Measurements from ENCODE around the gene POMT1.
"Not testable (repeated sequence)": the region's sequence is repeated elsewhere in the genome, so short reads cannot be mapped to it uniquely, and the experiment has no call there.

Gene POMT1

DNA sequence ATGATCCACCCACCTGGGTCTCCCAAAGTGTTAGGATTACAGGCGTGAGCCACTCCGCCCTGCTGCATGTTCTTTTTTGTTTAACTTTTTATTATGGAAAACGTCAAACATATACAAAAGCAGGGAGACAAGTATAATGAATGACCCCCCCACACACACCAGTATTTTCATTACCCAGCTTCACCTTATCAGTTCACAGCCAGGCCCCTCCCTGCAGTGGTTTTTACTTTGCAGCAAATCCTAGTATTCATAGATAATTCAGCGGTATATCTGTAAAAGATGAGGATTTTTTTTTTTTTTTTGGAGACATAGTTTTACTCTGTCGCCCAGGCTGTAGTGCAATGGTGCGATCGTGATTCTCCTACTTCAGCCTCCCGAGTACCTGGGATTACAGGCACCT is 2.3 kb downstream of the POMT1 start:
- TF ChIP-seq, protein P1, sequence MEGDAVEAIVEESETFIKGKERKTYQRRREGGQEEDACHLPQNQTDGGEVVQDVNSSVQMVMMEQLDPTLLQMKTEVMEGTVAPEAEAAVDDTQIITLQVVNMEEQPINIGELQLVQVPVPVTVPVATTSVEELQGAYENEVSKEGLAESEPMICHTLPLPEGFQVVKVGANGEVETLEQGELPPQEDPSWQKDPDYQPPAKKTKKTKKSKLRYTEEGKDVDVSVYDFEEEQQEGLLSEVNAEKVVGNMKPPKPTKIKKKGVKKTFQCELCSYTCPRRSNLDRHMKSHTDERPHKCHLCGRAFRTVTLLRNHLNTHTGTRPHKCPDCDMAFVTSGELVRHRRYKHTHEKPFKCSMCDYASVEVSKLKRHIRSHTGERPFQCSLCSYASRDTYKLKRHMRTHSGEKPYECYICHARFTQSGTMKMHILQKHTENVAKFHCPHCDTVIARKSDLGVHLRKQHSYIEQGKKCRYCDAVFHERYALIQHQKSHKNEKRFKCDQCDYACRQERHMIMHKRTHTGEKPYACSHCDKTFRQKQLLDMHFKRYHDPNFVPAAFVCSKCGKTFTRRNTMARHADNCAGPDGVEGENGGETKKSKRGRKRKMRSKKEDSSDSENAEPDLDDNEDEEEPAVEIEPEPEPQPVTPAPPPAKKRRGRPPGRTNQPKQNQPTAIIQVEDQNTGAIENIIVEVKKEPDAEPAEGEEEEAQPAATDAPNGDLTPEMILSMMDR (IDR thresholded peaks at IDR 0.05; ENCODE audit: control insufficient read depth, insufficient read depth, low read depth, low read length, missing control alignments): no peak
- DNase-seq (ENCODE audit: low read depth): no peak
- H3K4me3 ChIP-seq (ENCODE audit: control insufficient read depth, low read depth, low read length): no peak overlapping the region

DNA sequence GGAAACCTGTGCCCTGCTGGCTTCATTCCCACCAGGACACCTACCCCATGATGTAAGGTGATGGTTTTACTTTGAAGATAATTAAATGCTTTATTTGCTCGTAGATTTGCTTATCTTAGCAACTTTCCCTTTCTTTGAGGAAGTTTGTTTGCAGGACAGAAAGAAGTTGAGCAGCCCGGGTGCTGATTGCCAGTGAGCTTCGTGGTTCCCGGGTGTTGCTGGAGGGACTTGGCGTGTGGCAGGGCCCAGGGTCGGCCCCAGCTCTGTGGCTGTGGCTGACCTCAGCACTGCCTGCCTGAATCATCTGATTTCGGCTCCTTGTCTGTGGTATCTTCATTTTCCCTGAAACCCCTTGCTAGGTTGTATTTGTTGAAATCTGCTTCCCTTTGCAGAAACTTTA is 8.7 kb downstream of the POMT1 start:
- TF ChIP-seq, protein P1 (IDR thresholded peaks at IDR 0.05; ENCODE audit: control insufficient read depth, insufficient read depth, low read depth, low read length, missing control alignments): no peak

DNA sequence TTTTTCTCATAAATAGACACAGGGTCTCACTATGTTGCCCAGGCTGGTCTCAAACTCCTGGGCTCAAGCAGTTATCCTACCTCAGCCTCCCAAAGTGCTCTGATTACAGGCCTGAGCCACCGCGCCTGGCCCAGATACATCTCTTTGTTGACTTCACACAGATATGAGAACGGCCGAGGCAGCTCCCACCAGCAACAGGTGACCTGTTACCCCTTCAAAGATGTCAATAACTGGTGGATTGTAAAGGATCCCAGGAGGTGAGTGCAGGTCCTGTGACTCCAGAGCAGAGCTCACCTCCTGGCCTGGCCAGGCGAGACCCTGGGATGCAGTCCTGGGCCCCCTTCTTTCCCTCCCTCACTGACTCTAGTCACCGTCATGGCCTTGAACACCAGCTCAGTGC is 9.2 kb downstream of the POMT1 start:
- no peak for DNase-seq (ENCODE audit: low read depth)
- H3K4me3 ChIP-seq (ENCODE audit: control insufficient read depth, low read depth, low read length): no peak overlapping the region
- TF ChIP-seq, protein P1 (IDR thresholded peaks at IDR 0.05; ENCODE audit: control insufficient read depth, insufficient read depth, low read depth, low read length, missing control alignments): no peak

More for the DNA sequence above, 8.7 kb downstream of the POMT1 start:
- no peak overlapping the region for H3K4me3 ChIP-seq (ENCODE audit: control insufficient read depth, low read depth, low read length)
- DNase-seq (ENCODE audit: low read depth): no peak

DNA sequence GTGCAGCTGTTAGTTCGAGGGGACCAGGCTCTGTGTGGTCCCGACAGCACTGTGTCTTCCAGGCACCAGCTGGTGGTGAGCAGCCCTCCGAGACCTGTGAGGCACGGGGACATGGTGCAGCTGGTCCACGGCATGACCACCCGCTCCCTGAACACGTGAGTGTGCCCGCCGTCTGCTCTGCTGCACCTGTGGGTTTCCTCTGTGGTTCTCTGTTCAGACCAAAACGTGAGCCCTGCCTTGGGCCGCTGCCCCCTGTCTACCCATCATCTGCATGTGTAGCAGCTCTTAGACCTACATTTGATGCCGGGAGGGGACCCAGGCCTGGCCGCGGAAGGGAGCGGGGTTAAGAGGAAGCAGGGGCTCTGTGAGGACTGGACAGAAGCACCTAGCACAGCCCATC is 10.5 kb downstream of the POMT1 start:
- H3K4me3 ChIP-seq (ENCODE audit: control insufficient read depth, low read depth, low read length): no peak overlapping the region
- TF ChIP-seq, protein P1 (IDR thresholded peaks at IDR 0.05; ENCODE audit: control insufficient read depth, insufficient read depth, low read depth, low read length, missing control alignments): no peak
- no peak for DNase-seq (ENCODE audit: low read depth)

DNA sequence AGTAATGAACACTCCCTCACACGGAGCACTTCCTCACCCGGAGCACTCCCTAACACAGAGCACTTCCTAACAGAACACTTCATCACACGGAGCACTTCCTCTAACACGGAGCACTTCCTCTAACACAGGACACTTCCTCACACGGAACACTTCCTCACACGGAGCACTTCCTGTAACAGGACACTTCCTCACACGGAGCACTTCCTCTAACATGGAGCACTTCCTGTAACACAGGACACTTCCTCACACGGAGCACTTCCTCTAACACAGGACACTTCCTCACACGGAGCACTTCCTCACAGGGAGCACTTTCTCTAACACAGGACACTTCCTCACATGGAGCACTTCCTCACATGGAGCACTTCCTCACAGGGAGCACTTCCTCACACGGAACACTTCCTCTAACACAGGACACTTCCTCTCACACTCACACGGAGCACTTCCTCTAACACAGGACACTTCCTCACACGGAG is 12.9 kb downstream of the POMT1 start:
- H3K4me3 ChIP-seq (ENCODE audit: control insufficient read depth, low read depth, low read length); DNase-seq (ENCODE audit: low read depth): not testable (repeated sequence)

DNA sequence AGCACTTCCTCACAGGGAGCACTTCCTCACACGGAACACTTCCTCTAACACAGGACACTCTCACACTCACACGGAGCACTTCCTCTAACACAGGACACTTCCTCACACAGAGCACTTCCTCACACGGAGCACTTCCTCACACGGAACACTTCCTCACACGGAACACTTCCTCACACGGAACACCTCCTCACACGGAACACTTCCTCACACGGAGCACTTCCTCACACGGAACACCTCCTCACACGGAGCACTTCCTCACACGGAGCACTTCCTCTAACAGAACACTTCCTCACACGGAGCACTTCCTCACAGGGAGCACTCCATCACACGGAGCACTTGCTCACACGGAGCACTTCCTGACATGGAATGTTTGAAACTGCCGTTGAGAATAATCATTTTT is 13.4 kb downstream of the POMT1 start:
- no peak for DNase-seq (ENCODE audit: low read depth)
- TF ChIP-seq, protein P1 (IDR thresholded peaks at IDR 0.05; ENCODE audit: control insufficient read depth, insufficient read depth, low read depth, low read length, missing control alignments): no peak

DNA sequence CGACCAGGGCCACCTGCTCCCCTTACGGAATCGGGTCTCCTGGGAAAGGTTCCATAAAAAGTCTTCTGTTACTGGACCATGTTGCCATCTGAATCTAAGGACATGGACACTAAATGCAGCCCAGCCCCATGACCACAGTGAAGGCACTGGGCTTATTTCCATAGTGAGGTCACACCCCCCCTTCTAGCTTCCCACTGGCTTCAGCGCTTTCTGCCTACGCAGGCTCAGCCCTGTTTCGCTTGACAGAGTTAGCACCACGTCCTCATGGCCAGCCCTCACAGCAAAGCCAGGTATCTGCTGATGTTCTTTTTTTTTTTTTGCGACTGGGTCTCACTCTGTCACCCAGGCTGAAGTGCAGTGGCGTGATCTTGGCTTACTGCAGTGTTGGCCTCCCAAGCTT is 14.2 kb downstream of the POMT1 start:
- H3K4me3 ChIP-seq (ENCODE audit: control insufficient read depth, low read depth, low read length): no peak overlapping the region
- DNase-seq (ENCODE audit: low read depth): no peak
- TF ChIP-seq, protein P1 (IDR thresholded peaks at IDR 0.05; ENCODE audit: control insufficient read depth, insufficient read depth, low read depth, low read length, missing control alignments): no peak

More for the DNA sequence above, 13.4 kb downstream of the POMT1 start:
- no peak overlapping the region for H3K4me3 ChIP-seq (ENCODE audit: control insufficient read depth, low read depth, low read length)
